ENCODE data around the gene HELB. TPM values are rescaled to one million over a fixed set of nuclear protein-coding genes. Genes with fewer than 3 reads are reported as not detected.

Gene HELB
- total and polyA plus RNA-seq, 4 experiments from 2014 or later, result 20.2 to 69.0 (median 49.5) TPM

DNA sequence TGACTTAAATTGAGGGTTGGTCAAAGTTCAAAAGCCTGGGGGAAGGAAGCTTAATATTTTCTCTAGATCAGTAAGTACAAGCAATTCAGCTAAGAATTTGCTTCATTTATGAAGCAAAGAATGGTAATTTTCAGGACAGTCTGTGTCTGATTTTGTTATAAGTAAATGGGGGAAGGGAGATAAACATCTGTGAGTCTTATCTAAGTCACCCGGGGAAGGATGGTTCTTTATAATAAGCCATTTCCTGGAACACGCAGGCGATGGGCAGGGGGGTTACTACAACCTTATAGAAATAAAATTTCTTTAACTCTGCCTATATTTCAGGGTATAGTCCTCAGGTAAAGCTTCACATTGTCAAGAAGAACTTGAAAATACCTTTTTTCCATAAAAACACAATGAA, 42.9 kb downstream of the HELB start:
- intact Hi-C loops (cut with micrococcal nuclease), result no loop called here
- H3K4me3 Mint-ChIP-seq, result peak overlapping the region in 2 of 8 donors; percentile 3 to 27
- Histone ChIP-seq H3K9me3 (ENCODE audit: control insufficient read depth in 1 of 2, low read length in 2 of 2) (peaks cover 0 to 11% of the 10 kb centered on the region in 2 donors), H3K27ac (ENCODE audit: low read depth, low read length) (no peak overlapping the region), H3K4me3 (ENCODE audit: low read length in 2 of 2) (no peak overlapping the region), H3K27me3 (ENCODE audit: insufficient read depth, low read length) (no peaks in the 10 kb centered on the region), H3K36me3 (ENCODE audit: insufficient read depth, low read length) (peaks cover 21% of the 10 kb centered on the region), H3K4me1 (ENCODE audit: insufficient read depth, low read length) (peaks cover 4% of the 10 kb centered on the region)
- peak overlapping the region; percentile 2 to 94 (median 57) for H3K27ac Mint-ChIP-seq
- no peak for DNase-seq
- POLR2A ChIA-PET (ENCODE audit: partially characterized antibody), result no interaction called here
- H3K9me3 Mint-ChIP-seq, result peaks cover 0 to 26% (median 19%) of the 10 kb centered on the region in 8 donors
- peaks cover 24 to 36% (median 32%) of the 10 kb centered on the region in 4 donors for H3K4me1 Mint-ChIP-seq
- CTCF ChIA-PET (ENCODE audit: partially characterized antibody), result interaction anchor here (1.0 to 2.5 kb wide), 6 partner anchors 8 to 75 kb away, joined by 3 to 11 read pairs (median 4); no protein-coding TSS in a partner anchor
- no peaks in the 10 kb centered on the region for H3K27me3 Mint-ChIP-seq
- H3K36me3 Mint-ChIP-seq, result peaks cover 78 to 79% of the 10 kb centered on the region in 2 donors

DNA sequence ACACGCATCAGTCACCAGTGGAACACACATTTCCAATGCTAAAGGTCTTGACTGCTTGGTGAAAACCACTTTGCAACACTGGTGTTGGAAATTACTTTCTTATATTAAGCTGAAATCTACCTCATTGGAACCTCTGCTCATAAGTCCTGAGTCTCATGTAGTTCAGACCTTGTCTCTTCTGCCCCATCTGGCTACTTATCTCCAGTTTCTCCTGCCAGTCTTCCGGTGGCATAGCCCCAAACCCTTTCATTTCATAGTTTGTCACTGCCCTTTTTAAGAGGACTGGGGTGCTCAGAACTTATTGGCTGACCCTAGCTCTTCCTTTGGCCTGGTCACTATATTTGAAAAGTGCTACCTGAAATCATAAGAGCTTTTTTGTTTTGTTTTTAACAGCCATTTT, 43.7 kb downstream of the HELB start:
- no peak for DNase-seq
- Mint-ChIP-seq H3K4me1 (peaks cover 24 to 36% (median 31%) of the 10 kb centered on the region in 4 donors), H3K4me3 (no peak overlapping the region), H3K27me3 (no peaks in the 10 kb centered on the region), H3K9me3 (peaks cover 0 to 20% (median 12%) of the 10 kb centered on the region in 8 donors), H3K27ac (peak overlapping the region in 4 of 7 donors; percentile 29 to 83 (median 52)), H3K36me3 (peaks cover 76 to 78% of the 10 kb centered on the region in 2 donors)
- Histone ChIP-seq H3K4me3 (ENCODE audit: low read length in 2 of 2) (no peak overlapping the region), H3K36me3 (ENCODE audit: insufficient read depth, low read length) (peaks cover 16% of the 10 kb centered on the region), H3K9me3 (ENCODE audit: control insufficient read depth in 1 of 2, low read length in 2 of 2) (peaks cover 0 to 9% of the 10 kb centered on the region in 2 donors), H3K27ac (ENCODE audit: low read depth, low read length) (no peak overlapping the region), H3K27me3 (ENCODE audit: insufficient read depth, low read length) (no peaks in the 10 kb centered on the region), H3K4me1 (ENCODE audit: insufficient read depth, low read length) (peaks cover 4% of the 10 kb centered on the region)
- CTCF ChIA-PET (ENCODE audit: partially characterized antibody), result interaction anchor here (1.4 to 2.5 kb wide), 4 partner anchors 12 to 76 kb away, joined by 3 to 11 read pairs (median 6); no protein-coding TSS in a partner anchor
- POLR2A ChIA-PET (ENCODE audit: partially characterized antibody), result no interaction called here
- intact Hi-C loops (cut with micrococcal nuclease), result no loop called here

DNA sequence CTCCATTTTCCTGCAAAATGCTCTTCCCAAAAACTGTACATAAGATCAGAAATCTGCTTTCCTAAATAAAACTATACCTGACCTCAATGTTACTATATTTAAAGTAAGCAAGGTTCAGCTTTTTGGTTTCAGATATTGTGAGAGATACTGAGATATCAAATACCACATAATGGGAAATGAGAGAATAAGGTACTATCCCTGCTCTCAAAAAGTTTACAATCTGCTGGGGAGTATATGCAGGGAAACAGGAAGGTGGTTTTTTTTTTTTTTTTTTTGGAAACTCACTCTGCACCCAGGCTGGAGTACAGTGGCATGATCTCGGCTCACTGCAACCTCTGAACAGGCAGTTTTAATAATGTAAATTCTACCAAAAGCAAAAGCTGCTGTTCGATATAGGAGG, 49.0 kb downstream of the HELB start:
- Histone ChIP-seq H3K27ac (ENCODE audit: low read depth, low read length) (no peak overlapping the region), H3K9me3 (ENCODE audit: control insufficient read depth in 1 of 2, low read length in 2 of 2) (no peaks in the 10 kb centered on the region), H3K36me3 (ENCODE audit: insufficient read depth, low read length) (peaks cover 4% of the 10 kb centered on the region), H3K4me1 (ENCODE audit: insufficient read depth, low read length) (no peaks in the 10 kb centered on the region), H3K27me3 (ENCODE audit: insufficient read depth, low read length) (no peaks in the 10 kb centered on the region), H3K4me3 (ENCODE audit: low read length in 2 of 2) (no peak overlapping the region)
- H3K9me3 Mint-ChIP-seq, result no peaks in the 10 kb centered on the region
- no peaks in the 10 kb centered on the region for H3K27me3 Mint-ChIP-seq
- peak overlapping the region in 2 of 7 donors; percentile 8 to 29 for H3K27ac Mint-ChIP-seq
- DNase-seq, result no peak
- H3K36me3 Mint-ChIP-seq, result peaks cover 46 to 53% of the 10 kb centered on the region in 2 donors
- peaks cover 0 to 14% (median 6%) of the 10 kb centered on the region in 4 donors for H3K4me1 Mint-ChIP-seq
- no peak overlapping the region for H3K4me3 Mint-ChIP-seq
- POLR2A ChIA-PET (ENCODE audit: partially characterized antibody), result no interaction called here
- CTCF ChIA-PET (ENCODE audit: partially characterized antibody), result interaction anchor here (1.3 to 1.7 kb wide), 2 partner anchors 57 to 81 kb away, joined by 4 read pairs; no protein-coding TSS in a partner anchor
- intact Hi-C loops (cut with micrococcal nuclease), result no loop called here

DNA sequence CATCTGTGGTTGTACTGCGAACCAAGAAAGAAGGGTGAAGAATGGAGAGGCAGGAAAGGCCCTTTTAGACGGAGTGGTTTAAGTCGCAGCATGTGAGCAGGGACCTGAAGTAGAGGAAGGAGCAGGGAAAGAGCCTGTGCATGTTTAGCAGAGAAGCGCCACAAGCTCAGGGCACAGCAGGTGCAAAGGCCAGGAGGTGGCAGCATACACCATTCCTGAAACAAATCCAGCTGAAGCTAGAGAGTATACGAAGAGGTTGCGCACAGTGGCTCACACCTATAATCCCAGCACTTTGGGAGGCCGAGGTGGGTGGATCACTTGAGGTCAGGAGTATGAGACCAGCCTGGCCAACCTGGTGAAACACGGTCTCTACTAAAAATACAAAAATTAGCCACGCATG, 49.9 kb downstream of the HELB start:
- H3K36me3 ChIP-seq (ENCODE audit: insufficient read depth, low read length), result peaks cover 4% of the 10 kb centered on the region
- Mint-ChIP-seq H3K36me3 (peaks cover 38 to 45% of the 10 kb centered on the region in 2 donors), H3K27me3 (no peaks in the 10 kb centered on the region), H3K4me1 (peaks cover 0 to 15% (median 6%) of the 10 kb centered on the region in 4 donors), H3K4me3 (no peak overlapping the region), H3K9me3 (no peaks in the 10 kb centered on the region), H3K27ac (peak overlapping the region in 2 of 7 donors; percentile 4 to 94)
- H3K9me3 ChIP-seq (ENCODE audit: control insufficient read depth in 1 of 2, low read length in 2 of 2), result no peaks in the 10 kb centered on the region
- H3K27ac ChIP-seq (ENCODE audit: low read depth, low read length), result no peak overlapping the region
- DNase-seq, result no peak
- H3K27me3 ChIP-seq (ENCODE audit: insufficient read depth, low read length), result no peaks in the 10 kb centered on the region
- intact Hi-C loops (cut with micrococcal nuclease), result no loop called here
- ChIA-PET POLR2A (ENCODE audit: partially characterized antibody) (interaction anchor here (0.6 kb wide), 1 partner anchor 10 kb away, joined by 5 read pairs; no protein-coding TSS in a partner anchor), CTCF (ENCODE audit: partially characterized antibody) (interaction anchor here (1.4 to 1.7 kb wide), 2 partner anchors 16 to 56 kb away, joined by 4 to 5 read pairs; no protein-coding TSS in a partner anchor)
- no peaks in the 10 kb centered on the region for H3K4me1 ChIP-seq (ENCODE audit: insufficient read depth, low read length)
- no peak overlapping the region for H3K4me3 ChIP-seq (ENCODE audit: low read length in 2 of 2)

DNA sequence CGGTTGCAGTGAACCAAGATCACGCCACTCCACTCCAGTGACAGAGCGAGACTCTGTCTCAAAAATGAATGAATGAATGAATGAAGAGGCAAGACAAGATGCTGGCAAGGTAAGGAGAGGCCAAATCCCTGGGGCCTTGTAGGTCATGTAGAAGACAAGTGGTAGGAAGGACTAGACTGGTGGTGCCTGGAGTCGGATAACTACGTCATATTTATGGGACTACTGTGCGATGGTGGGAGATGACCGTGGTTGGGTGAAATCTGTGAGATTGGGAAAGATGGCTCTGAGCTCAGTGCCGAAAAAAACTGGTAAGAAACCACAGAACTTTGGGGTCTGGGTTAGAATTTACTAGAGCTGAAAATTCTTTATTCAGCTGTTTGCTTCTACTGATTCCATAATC, 50.6 kb downstream of the HELB start:
- peaks cover 4% of the 10 kb centered on the region for H3K36me3 ChIP-seq (ENCODE audit: insufficient read depth, low read length)
- intact Hi-C loops (cut with micrococcal nuclease), result no loop called here
- H3K4me3 ChIP-seq (ENCODE audit: low read length in 2 of 2), result no peak overlapping the region
- no peaks in the 10 kb centered on the region for H3K27me3 ChIP-seq (ENCODE audit: insufficient read depth, low read length)
- no peak overlapping the region for H3K27ac ChIP-seq (ENCODE audit: low read depth, low read length)
- H3K4me1 ChIP-seq (ENCODE audit: insufficient read depth, low read length), result no peaks in the 10 kb centered on the region
- Mint-ChIP-seq H3K4me3 (peak overlapping the region in 1 of 8 donors; percentile 34), H3K9me3 (no peaks in the 10 kb centered on the region), H3K27me3 (no peaks in the 10 kb centered on the region), H3K4me1 (peaks cover 0 to 15% (median 7%) of the 10 kb centered on the region in 4 donors), H3K36me3 (peaks cover 38 to 42% of the 10 kb centered on the region in 2 donors), H3K27ac (peak overlapping the region in 3 of 7 donors; percentile 11 to 70 (median 18))
- no peak for DNase-seq
- ChIA-PET POLR2A (ENCODE audit: partially characterized antibody) (interaction anchor here (1.1 kb wide), 1 partner anchor 51 kb away, joined by 3 read pairs; the partner anchor contains the start of gene HELB), CTCF (ENCODE audit: partially characterized antibody) (interaction anchor here (1.1 to 1.4 kb wide), 3 partner anchors 8 to 83 kb away, joined by 3 to 5 read pairs (median 4); no protein-coding TSS in a partner anchor)
- no peaks in the 10 kb centered on the region for H3K9me3 ChIP-seq (ENCODE audit: control insufficient read depth in 1 of 2, low read length in 2 of 2)

DNA sequence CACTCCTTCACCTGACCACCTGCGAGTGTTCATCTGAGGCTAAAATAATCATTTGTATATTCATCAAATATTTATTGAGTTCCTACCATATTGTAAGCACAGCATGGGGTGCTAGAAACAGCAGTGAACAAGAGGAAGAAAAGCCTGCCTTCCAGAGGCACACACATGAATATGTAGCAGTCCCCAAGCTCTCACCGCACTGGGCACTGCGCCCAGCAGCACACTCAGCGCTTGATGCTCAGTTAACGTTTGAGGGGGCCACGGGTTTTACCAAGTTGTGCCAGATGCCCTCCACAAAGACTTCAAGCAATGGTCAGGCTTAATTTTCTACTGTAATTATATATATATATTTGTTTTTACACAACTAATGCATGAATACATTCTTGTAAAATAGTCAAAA, 52.0 kb downstream of the HELB start:
- no peak for DNase-seq
- no peaks in the 10 kb centered on the region for H3K27me3 Mint-ChIP-seq
- H3K27ac Mint-ChIP-seq, result peak overlapping the region in 2 of 7 donors; percentile 31 to 38
- H3K4me1 ChIP-seq (ENCODE audit: insufficient read depth, low read length), result no peaks in the 10 kb centered on the region
- H3K4me1 Mint-ChIP-seq, result peaks cover 0 to 20% (median 8%) of the 10 kb centered on the region in 4 donors
- H3K4me3 Mint-ChIP-seq, result no peak overlapping the region
- intact Hi-C loops (cut with micrococcal nuclease), result no loop called here
- no peak overlapping the region for H3K27ac ChIP-seq (ENCODE audit: low read depth, low read length)
- peaks cover 4% of the 10 kb centered on the region for H3K36me3 ChIP-seq (ENCODE audit: insufficient read depth, low read length)
- no peaks in the 10 kb centered on the region for H3K27me3 ChIP-seq (ENCODE audit: insufficient read depth, low read length)
- H3K36me3 Mint-ChIP-seq, result peaks cover 33% of the 10 kb centered on the region in 2 donors
- POLR2A ChIA-PET (ENCODE audit: partially characterized antibody), result interaction anchor here (1.1 kb wide), 1 partner anchor 52 kb away, joined by 3 read pairs; the partner anchor contains the start of gene HELB
- H3K9me3 Mint-ChIP-seq, result peaks cover 0 to 3% (median 0%) of the 10 kb centered on the region in 8 donors
- no peak overlapping the region for H3K4me3 ChIP-seq (ENCODE audit: low read length in 2 of 2)
- CTCF ChIA-PET (ENCODE audit: partially characterized antibody), result interaction anchor here (1.4 kb wide), 1 partner anchor 9 kb away, joined by 3 read pairs; no protein-coding TSS in a partner anchor
- H3K9me3 ChIP-seq (ENCODE audit: control insufficient read depth in 1 of 2, low read length in 2 of 2), result no peaks in the 10 kb centered on the region

DNA sequence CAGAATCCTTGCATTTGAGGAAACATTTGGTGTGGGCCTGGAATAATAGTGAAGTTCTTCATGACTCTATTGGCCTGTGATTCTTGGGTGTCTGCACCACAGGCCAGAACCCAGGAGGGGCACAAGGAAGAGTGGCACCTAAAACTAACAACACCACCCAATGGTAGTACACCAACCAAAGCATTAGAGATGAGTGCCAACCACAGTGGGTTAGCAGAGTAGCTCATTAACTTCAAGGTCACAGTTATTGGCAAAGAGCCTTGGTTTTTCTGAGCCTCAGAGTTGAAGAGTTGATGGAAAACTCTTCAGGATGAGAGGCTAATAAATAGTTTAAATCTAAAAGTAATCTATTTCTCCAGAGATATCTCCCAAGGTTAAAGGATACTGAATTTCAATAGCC, 57.0 kb downstream of the HELB start:
- H3K27ac Mint-ChIP-seq, result peak overlapping the region in 1 of 7 donors; percentile 57
- H3K4me1 Mint-ChIP-seq, result peaks cover 2 to 15% (median 4%) of the 10 kb centered on the region in 4 donors
- no peaks in the 10 kb centered on the region for H3K4me1 ChIP-seq (ENCODE audit: insufficient read depth, low read length)
- H3K9me3 ChIP-seq (ENCODE audit: control insufficient read depth in 1 of 2, low read length in 2 of 2), result no peaks in the 10 kb centered on the region
- no peak overlapping the region for H3K27ac ChIP-seq (ENCODE audit: low read depth, low read length)
- CTCF ChIA-PET (ENCODE audit: partially characterized antibody), result interaction anchor here (1.8 to 2.0 kb wide), 2 partner anchors 80 to 89 kb away, joined by 6 to 7 read pairs; no protein-coding TSS in a partner anchor
- DNase-seq, result no peak
- H3K27me3 Mint-ChIP-seq, result no peaks in the 10 kb centered on the region
- intact Hi-C loops (cut with micrococcal nuclease), result no loop called here
- peaks cover 0 to 3% (median 0%) of the 10 kb centered on the region in 8 donors for H3K9me3 Mint-ChIP-seq
- no peak overlapping the region for H3K4me3 ChIP-seq (ENCODE audit: low read length in 2 of 2)
- H3K4me3 Mint-ChIP-seq, result no peak overlapping the region
- peaks cover 19 to 21% of the 10 kb centered on the region in 2 donors for H3K36me3 Mint-ChIP-seq
- no peaks in the 10 kb centered on the region for H3K27me3 ChIP-seq (ENCODE audit: insufficient read depth, low read length)
- H3K36me3 ChIP-seq (ENCODE audit: insufficient read depth, low read length), result no peaks in the 10 kb centered on the region
- POLR2A ChIA-PET (ENCODE audit: partially characterized antibody), result no interaction called here

All from CD4-positive, alpha-beta memory T cell (primary cell).